H7 (cell line): ENCODE data around the gene CLOCK. TPM values are rescaled to one million over a fixed set of nuclear protein-coding genes. Genes with fewer than 3 reads are reported as not detected.

Experiments
- DNase-seq: peaks from one replicate; pipeline ENCODE4 v3.0.0; 2012
- H3K27me3 ChIP-seq: 2 replicates; pipeline ENCODE4 v1.6.0; 2011; ENCODE audit warnings: mild to moderate bottlenecking, low read length; ENCODE audit not compliant: control insufficient read depth, insufficient read depth
- H3K36me3 ChIP-seq: replicated peaks from 2 replicates; pipeline ENCODE4 v1.5.1; 2011; ENCODE audit warnings: low read length; ENCODE audit not compliant: control insufficient read depth, insufficient read depth
- H3K4me3 ChIP-seq: 2 replicates; pipeline ENCODE4 v1.5.1; 2011; ENCODE audit warnings: low read depth, mild to moderate bottlenecking, control low read depth, low read length, moderate library complexity; ENCODE audit not compliant: insufficient read depth
- total RNA-seq: library from RNA; depleted of rRNA; stranded (reverse); fragments of >200 nt; shearing (Covaris generic); gene quantifications from 2 replicates; pipeline ENCODE4 v1.2.3, GENCODE V29; 2014

Gene CLOCK
- total RNA-seq, 1 experiment from 2014 or later = 15.9 TPM

GRCh38 chr4:55398966-55399365, 147.7 kb downstream of the CLOCK start:
- no peak for DNase-seq
- Histone ChIP-seq H3K27me3 (no peaks in the 10 kb centered on the region), H3K4me3 (no peak overlapping the region)

GRCh38 chr4:55398461-55398860, 148.2 kb downstream of the CLOCK start:
- DNase-seq = no peak
- H3K4me3 ChIP-seq = peak overlapping the region; percentile 86
- no peaks in the 10 kb centered on the region; the same call in 1 of the 2 replicates for H3K36me3 ChIP-seq
- no peaks in the 10 kb centered on the region for H3K27me3 ChIP-seq

More at GRCh38 chr4:55398966-55399365, 147.7 kb downstream of the CLOCK start:
- peaks cover 2% of the 10 kb centered on the region for H3K36me3 ChIP-seq

- no peaks in the 10 kb centered on the region for H3K36me3 ChIP-seq
- DNase-seq = no peak
- H3K27me3 ChIP-seq = no peaks in the 10 kb centered on the region
- peak overlapping the region; percentile 86 for H3K4me3 ChIP-seq
Measured at GRCh38 chr4:55397520-55398321, 149.0 kb downstream of the CLOCK start.

DNA sequence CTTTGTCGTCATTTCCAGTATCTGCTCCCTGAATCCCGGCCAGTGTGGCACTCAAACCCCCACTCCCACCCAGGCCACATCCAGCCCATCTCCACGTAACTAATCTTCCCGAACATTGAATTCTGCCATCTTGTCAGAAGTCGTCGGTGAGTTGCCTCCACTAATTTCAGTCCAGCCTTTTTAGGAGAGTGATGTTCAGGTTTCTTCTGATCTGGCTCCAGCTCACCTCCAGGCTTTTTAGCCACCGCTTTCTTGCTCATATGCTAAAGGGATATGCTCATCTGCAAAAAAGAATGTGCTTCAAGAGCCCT, 149.6 kb downstream of the CLOCK start:
- no peak for DNase-seq
- no peaks in the 10 kb centered on the region for H3K36me3 ChIP-seq
- H3K4me3 ChIP-seq = peak overlapping the region; percentile 86
- no peaks in the 10 kb centered on the region for H3K27me3 ChIP-seq

- DNase-seq = peak; percentile 79
- Histone ChIP-seq H3K27me3 (no peaks in the 10 kb centered on the region), H3K4me3 (peak overlapping the region; percentile 86), H3K36me3 (no peaks in the 10 kb centered on the region)
Measured at GRCh38 chr4:55396308-55397125, 150.2 kb downstream of the CLOCK start.

GRCh38 chr4:55395529-55396307, 151.0 kb downstream of the CLOCK start, which contains the start of gene TMEM165:
Gene TMEM165, plus strand, starts transcription at chr4:55395957. Its CDS starts 233 bp downstream, at chr4:55396190.
- H3K27me3 ChIP-seq = no peaks in the 10 kb centered on the region
- DNase-seq = peak; percentile 96
- no peaks in the 10 kb centered on the region for H3K36me3 ChIP-seq
- H3K4me3 ChIP-seq = peak within 1 kb of the TSS; percentile 86

- Histone ChIP-seq H3K4me3 (peak overlapping the region; percentile 86), H3K36me3 (no peaks in the 10 kb centered on the region), H3K27me3 (no peaks in the 10 kb centered on the region)
- DNase-seq = no peak
Measured at GRCh38 chr4:55395218-55395528, 151.5 kb downstream of the CLOCK start.

DNA sequence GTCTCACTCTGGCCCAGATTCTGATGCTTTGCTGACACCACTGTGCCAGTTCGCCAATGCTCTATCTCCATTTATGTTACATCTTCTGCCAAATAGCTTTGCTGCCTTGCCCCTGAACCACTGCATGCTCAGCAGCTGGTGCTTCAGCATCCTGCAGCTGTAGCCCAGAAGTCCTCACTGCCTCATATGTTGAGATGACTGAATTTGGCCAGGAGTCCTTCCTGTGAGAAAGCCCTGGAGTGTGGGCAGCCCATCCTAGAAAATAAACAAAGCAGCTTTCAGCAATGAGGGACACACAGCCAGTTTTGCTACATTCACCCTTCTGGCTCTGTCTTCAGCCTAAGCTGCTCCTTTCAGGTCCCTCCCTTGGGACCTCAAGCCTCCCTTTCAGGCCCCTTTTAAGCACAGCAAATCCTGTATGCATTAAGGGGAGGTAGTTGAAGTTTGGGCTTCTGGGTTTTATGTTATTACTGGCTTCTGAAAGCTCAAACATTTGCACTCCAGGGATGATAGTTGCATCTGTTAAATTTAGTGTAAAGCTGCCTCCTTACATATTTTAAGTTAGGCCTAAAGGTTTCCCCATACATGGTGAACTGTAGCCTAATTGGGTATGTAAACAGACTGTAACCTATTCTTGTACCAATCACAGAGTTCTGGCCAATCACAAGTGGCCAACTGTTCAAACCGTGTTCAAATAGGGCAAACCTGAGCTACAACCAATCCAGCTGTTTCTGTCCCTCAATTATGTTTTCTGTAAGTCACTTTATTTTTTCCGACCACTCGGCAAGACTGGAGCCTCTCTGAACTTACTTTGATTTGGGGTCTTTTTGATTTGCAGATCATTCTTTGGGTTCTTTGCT, 153.0 kb downstream of the CLOCK start:
- H3K36me3 ChIP-seq = no peaks in the 10 kb centered on the region
- no peaks in the 10 kb centered on the region for H3K27me3 ChIP-seq
- no peak overlapping the region for H3K4me3 ChIP-seq
- no peak for DNase-seq

DNA sequence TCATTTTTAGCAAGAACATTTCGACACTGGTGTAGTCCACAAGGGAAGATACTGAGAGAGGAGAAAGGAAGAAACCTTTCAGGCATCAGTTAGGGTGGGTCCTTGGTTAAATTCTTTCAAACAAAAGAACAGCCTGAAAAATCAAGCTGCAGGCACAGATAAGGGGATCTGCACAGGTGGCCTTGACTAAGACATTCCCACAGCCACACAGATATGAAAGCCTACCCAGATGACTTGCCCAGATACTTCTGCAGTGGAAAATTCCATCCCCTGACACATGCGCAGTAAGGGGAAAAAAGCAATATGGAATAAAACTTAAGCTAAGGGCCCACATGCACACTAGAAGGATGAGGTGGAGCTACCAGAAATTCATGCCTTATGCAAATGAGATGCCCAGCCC, 159.9 kb downstream of the CLOCK start:
- no peak for DNase-seq
- no peaks in the 10 kb centered on the region for H3K27me3 ChIP-seq
- no peaks in the 10 kb centered on the region for H3K36me3 ChIP-seq
- no peak overlapping the region for H3K4me3 ChIP-seq

GRCh38 chr4:55386073-55386472, 160.6 kb downstream of the CLOCK start:
- H3K27me3 ChIP-seq = no peaks in the 10 kb centered on the region
- no peak overlapping the region for H3K4me3 ChIP-seq
- DNase-seq = peak; percentile 43
- no peaks in the 10 kb centered on the region for H3K36me3 ChIP-seq

DNA sequence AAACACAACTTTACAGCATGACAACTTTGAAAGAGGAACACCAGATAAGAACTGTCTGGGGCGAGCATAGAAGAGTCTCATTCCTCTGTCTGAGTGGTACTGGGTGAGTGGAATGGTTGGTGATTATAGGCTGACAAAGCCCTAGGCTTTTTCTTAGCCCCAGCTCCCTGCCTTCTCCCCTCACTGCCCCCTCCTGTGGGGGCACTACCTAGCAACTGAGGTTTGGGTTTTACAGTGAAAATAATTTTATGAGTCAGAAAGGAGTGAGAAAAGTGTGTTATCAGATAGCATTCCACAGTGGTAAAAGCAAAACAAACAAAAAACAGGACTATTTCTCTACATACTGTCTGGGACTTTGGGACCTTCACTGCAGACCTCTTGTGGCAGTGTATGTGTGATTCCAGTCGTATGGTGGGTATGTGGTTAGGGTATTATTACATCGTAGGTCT, 161.5 kb downstream of the CLOCK start:
- no peak for DNase-seq
- Histone ChIP-seq H3K27me3 (no peaks in the 10 kb centered on the region), H3K36me3 (no peaks in the 10 kb centered on the region), H3K4me3 (no peak overlapping the region)

DNA sequence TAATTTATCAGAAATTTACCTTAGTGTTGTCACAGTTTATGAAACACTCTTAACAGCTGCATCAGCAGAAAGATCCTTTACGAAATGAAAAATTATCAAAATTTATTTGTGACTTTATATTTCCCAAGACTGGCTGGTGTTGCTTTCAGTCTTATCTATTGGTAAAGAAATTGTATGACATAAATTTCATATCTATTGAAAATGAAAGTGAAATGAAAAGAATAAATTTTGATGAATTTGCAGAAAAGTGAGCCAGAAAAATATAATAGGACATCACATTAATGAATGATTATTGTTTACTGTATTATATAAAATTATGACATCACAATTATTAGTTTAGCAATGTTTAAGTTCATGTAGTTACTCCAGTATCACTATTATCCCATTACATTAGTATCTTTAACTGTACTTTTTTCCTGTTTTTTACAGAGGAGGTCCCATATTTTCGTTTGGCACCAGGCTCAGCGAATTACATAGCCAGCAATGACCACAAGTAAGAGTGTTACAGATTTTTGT, 164.2 kb downstream of the CLOCK start:
- H3K4me3 ChIP-seq = no peak overlapping the region
- DNase-seq = no peak
- no peaks in the 10 kb centered on the region for H3K27me3 ChIP-seq

GRCh38 chr4:55381502-55381901, 165.2 kb downstream of the CLOCK start:
- no peak for DNase-seq
- Histone ChIP-seq H3K27me3 (no peaks in the 10 kb centered on the region), H3K36me3 (no peaks in the 10 kb centered on the region), H3K4me3 (no peak overlapping the region)

More for the DNA sequence above, 164.2 kb downstream of the CLOCK start:
- H3K36me3 ChIP-seq = no peaks in the 10 kb centered on the region

DNA sequence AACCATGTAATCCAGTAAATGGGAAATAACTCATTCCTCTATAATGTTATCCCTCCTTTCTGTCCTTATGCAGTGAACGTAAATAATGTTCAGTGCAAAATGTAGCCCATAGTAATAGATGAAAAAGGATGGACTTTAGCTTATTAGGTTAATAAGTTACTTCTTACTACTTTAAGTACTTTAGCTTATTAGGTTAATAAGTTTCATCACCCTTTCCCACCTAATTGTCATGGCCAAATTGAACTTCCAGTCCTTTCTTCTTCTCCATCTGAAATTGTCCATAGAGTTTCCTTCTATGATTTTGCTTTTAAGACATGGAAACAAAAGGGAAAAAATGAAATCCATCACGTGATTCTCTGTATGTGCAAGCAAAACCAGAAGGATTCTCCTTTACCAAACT, 166.1 kb downstream of the CLOCK start:
- no peaks in the 10 kb centered on the region for H3K36me3 ChIP-seq

More for the DNA sequence above, 166.1 kb downstream of the CLOCK start:
- Histone ChIP-seq H3K4me3 (no peak overlapping the region), H3K27me3 (no peaks in the 10 kb centered on the region)
- DNase-seq = no peak
